ENCODE data around the gene FANCD2. TPM values are rescaled to one million over a fixed set of nuclear protein-coding genes. Genes with fewer than 3 reads are reported as not detected.
"Not testable (repeated sequence)": the region's sequence is repeated elsewhere in the genome, so short reads cannot be mapped to it uniquely, and the experiment has no call there.

Gene FANCD2
- total RNA-seq, 1 donor from 2014 or later, result 14.6 TPM

GRCh38 chr3:10012106-10012505, 14.1 kb upstream of the FANCD2 start:
- no peak for DNase-seq (ENCODE audit: extremely low read depth, low read depth, low spot score)

GRCh38 chr3:10015461-10015904, 10.8 kb upstream of the FANCD2 start:
- peak; percentile 85 for DNase-seq (ENCODE audit: extremely low read depth, low read depth, low spot score)

GRCh38 chr3:10017636-10018292, 8.5 kb upstream of the FANCD2 start:
- no peak for DNase-seq (ENCODE audit: extremely low read depth, low read depth, low spot score)

DNA sequence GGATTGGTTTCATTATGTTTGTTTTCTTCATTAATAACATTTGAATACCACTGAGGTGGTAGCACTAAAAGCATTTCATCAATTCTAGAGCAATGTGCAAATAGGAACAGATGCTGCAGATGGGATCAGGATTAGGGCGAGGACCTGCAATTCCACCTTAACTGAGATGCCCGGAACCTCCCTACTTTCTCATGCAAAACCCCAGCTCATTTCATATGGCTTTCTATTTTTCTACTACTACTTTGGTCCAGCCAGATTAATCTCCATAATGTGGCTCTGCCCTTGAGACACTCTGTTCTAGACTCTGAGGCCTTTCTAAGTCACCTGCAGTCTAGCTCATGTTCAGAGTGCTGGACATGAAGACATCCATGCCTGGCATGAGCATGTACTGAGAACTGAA, 7.4 kb upstream of the FANCD2 start:
- not testable (repeated sequence) for DNase-seq (ENCODE audit: extremely low read depth, low read depth, low spot score)

- no peak for DNase-seq (ENCODE audit: extremely low read depth, low read depth, low spot score)
These were observed 6.9 kb upstream of the FANCD2 start for GRCh38 chr3:10019326-10019725.

GRCh38 chr3:10021856-10022775, 4.1 kb upstream of the FANCD2 start:
- no peak for DNase-seq (ENCODE audit: extremely low read depth, low read depth, low spot score)

- no peak for DNase-seq (ENCODE audit: extremely low read depth, low read depth, low spot score)
These were observed 2.5 kb upstream of the FANCD2 start for GRCh38 chr3:10023587-10024310.

GRCh38 chr3:10025205-10026083, 793 bp upstream of the FANCD2 start:
- no peak for DNase-seq (ENCODE audit: extremely low read depth, low read depth, low spot score)

DNA sequence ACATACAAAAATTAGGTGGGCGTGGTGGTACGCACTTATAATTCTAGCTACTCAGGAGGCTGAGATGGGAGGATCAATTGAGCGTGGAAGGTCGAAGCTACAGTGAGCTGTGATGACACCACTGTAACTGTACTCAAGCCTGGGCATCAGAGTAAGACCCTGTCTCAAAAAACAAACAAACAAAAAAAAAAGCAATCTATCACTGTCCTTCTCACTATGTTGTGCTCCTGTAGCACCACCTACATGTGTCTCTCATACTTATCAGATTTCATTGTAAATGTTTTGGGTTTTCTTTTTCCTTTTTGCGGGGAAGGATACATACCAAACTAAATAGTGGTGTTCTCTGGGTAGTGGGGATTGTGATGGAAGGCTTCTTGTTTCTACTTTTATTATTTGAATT, 14.8 kb downstream of the FANCD2 start:
- DNase-seq (ENCODE audit: extremely low read depth, low read depth, low spot score), result no peak

DNA sequence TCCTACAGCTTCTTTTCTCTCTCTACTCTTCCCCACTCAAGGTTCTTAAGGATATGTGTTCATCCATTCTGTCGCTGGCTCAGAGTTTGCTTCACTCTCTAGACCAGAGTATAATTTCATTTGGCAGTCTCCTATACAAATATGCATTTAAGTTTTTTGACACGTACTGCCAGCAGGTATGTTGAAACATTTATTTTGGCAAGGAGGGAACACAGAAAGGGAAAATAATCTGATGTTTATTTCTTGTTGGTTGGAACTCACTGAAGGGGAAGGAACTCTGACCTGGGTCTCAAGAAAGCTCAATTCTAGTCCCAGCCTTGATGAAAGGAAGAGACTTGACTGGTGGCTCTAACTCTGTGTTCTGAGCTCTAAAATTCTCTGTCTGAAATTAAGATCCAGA, 21.6 kb downstream of the FANCD2 start:
- DNase-seq (ENCODE audit: extremely low read depth, low read depth, low spot score), result no peak

DNA sequence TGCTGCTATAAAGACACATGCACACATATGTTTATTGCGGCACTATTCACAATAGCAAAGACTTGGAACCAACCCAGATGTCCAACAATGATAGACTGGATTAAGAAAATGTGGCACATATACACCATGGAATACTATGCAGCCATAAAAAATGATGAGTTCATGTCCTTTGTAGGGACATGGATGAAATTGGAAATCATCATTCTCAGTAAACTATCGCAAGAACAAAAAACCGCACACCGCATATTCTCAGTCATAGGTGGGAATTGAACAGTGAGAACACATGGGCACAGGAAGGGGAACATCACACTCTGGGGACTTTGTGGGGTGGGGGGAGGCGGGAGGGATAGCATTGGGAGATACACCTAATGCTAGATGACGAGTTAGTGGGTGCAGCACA, 26.8 kb downstream of the FANCD2 start:
- DNase-seq (ENCODE audit: extremely low read depth, low read depth, low spot score), result not testable (repeated sequence)

GRCh38 chr3:10055097-10055496, 28.9 kb downstream of the FANCD2 start:
- DNase-seq (ENCODE audit: extremely low read depth, low read depth, low spot score), result no peak

- not testable (repeated sequence) for DNase-seq (ENCODE audit: extremely low read depth, low read depth, low spot score)
These were observed 43.8 kb downstream of the FANCD2 start for GRCh38 chr3:10070077-10070476.

DNA sequence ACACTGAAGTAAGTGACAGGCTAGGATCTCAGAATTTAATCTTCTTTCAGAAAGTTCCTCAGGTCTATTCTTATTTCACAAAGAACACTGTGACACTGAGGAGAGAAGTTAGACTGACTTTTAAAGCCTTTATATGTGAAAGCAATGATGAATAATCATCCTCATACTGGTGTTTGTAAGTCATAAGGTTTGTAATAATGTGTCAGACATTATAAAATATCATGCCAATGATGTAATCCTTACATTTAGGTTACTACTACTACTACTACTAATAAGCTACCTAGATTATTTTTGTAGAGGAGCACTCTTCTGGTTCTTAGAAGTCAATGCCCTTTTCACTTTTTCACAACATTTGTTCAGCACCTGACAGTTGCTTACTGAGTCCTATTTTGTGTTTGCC, 48.4 kb downstream of the FANCD2 start:
- DNase-seq (ENCODE audit: extremely low read depth, low read depth, low spot score), result no peak

DNA sequence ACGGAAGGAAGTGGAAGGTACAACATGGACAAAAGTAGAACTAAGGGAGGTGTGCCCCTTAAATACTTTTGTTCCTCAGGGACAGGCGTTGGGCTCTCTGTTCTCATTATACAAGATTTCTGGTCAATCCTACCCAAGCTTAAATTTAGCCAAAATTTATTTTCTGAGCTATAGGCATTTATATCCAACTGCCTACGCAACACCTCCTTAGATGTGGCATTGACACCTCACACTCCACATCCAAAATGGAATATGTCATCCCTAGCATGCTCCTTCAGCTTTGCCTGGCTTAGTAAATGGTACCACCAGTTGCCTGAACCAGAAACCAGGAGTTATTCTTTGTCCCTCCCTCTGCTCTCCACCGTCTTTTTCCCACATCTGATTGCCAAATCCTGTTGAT, 55.6 kb downstream of the FANCD2 start:
- no peak for DNase-seq (ENCODE audit: extremely low read depth, low read depth, low spot score)

DNA sequence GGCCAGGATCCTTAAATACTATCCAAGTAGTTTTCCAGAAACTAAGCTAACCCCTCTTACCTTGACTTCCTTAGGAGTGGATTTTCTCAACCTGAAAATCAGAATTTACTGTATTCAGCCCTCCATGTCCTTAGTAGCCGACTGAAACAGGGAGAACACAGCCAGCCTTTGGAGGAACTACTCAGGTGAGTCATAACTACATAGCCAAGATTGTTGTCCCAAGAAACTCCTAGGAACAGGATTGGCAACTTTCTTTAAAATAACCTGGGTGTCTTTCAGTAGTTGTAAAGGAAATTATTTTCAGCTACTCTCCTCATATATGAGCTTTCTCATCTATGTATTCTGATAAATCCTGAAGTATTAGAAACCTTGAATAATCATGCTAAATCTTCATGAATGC, 59.5 kb downstream of the FANCD2 start:
- DNase-seq (ENCODE audit: extremely low read depth, low read depth, low spot score), result no peak

- no peak for DNase-seq (ENCODE audit: extremely low read depth, low read depth, low spot score)
These were observed 62.0 kb downstream of the FANCD2 start for GRCh38 chr3:10088256-10088655.

GRCh38 chr3:10090179-10090578, 63.9 kb downstream of the FANCD2 start:
- no peak for DNase-seq (ENCODE audit: extremely low read depth, low read depth, low spot score)

- DNase-seq (ENCODE audit: extremely low read depth, low read depth, low spot score), result not testable (repeated sequence)
These were observed 64.5 kb downstream of the FANCD2 start for GRCh38 chr3:10090774-10091173.

DNA sequence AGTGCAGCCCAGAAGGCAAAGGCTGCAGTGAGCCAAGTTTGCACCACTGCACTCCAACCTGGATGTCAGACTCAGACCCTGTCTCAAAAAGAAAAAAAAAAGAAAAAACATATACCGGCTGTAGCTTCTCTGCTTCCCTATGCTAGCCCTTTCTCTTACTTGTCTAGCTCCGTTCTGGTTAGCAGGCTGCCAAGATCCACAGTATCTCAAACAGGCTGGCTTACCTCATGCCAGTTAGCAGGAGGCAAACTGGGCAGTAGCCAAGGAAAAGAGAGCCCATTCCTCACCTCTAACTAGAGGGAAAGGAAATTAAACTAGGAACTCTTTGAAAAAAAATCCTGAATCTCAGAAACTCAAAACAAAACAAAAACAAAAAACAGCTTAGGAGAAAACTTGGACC, 65.2 kb downstream of the FANCD2 start:
- not testable (repeated sequence) for DNase-seq (ENCODE audit: extremely low read depth, low read depth, low spot score)
